Measurements from ENCODE around the gene AUTS2.
A peak's percentile ranks its signal among the peaks of the same experiment; 100 is the strongest.

Gene AUTS2

DNA sequence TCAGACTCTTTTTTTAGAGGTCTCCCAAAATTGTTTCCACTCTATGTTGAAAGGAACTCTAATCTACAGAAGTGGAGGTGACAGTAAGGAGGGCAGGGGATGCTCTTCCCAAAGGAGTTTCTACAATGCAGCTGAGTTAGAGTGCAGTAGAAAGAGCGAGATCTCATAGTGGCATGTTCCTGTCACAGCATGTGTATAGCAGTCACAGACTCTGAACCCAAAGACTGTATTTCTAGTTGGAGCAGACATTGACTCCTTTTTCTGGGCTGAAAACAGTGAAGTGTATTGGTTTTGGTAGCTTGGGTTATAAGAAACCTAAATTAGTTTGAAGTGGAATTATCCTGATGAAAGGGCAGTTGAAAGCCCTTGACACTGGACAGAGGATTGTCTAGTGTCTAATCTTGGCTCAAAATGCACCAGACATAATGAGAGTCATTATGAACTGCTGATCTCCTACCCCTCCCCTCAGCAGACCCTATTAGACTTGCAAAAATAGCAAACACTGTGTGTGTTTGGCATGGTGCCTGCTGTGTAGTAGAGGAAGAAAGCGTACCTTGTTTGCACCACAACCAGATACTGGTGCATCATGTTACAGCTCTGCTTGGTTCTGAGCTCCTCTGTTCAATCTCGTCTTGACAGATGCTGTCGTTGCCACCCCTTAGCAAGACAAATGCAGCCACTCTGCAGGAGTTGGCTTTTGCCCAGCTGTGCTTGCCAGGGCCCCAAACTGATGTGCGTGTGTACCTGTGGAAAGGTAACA is 336.0 kb downstream of the AUTS2 start (continued):
- TF ChIP-seq HOXD13 (CRISPR knock-in tag; IDR thresholded peaks at IDR 0.05; ENCODE audit: borderline replicate concordance) (no peak), ZNF10 (tag by site-specific recombination; IDR thresholded peaks at IDR 0.05) (0 out of 2 replicates have a peak, but pooled peaks have one; percentile 42), YY2 (tag by site-specific recombination; IDR thresholded peaks at IDR 0.05) (no peak), ZNF830 (tag by site-specific recombination; IDR thresholded peaks at IDR 0.05; ENCODE audit: low read depth) (no peak), ZNF266 (tag by site-specific recombination; IDR thresholded peaks at IDR 0.05; ENCODE audit: low read depth) (no peak), ZEB2 (tag by site-specific recombination; IDR thresholded peaks at IDR 0.05) (peak; percentile 61), GLIS1 (tag by site-specific recombination; IDR thresholded peaks at IDR 0.05) (peak; percentile 53; the same call in 1 of the 2 replicates), ZNF404 (tag by site-specific recombination; IDR thresholded peaks at IDR 0.05) (no peak), ZNF324 (tag by site-specific recombination; IDR thresholded peaks at IDR 0.05) (0 out of 2 replicates have a peak, but pooled peaks have one; percentile 36), ZNF341 (tag by site-specific recombination; IDR thresholded peaks at IDR 0.05; ENCODE audit: low read depth) (peak; percentile 64), ZNF747 (tag by site-specific recombination; IDR thresholded peaks at IDR 0.05) (no peak), ZNF664 (tag by site-specific recombination; IDR thresholded peaks at IDR 0.05) (peak; percentile 29; the same call in 1 of the 2 replicates), HOXA7 (CRISPR knock-in tag; IDR thresholded peaks at IDR 0.05; ENCODE audit: borderline replicate concordance) (no peak), SP7 (tag by site-specific recombination; IDR thresholded peaks at IDR 0.05) (no peak), ZNF366 (tag by site-specific recombination; conservative IDR thresholded peaks at IDR 0.05) (peak; percentile 71), ZNF510 (tag by site-specific recombination; IDR thresholded peaks at IDR 0.05; ENCODE audit: insufficient replicate concordance) (no peak), ZBTB20 (tag by site-specific recombination; IDR thresholded peaks at IDR 0.05) (no peak)
- TF ChIP-seq, protein P1, sequence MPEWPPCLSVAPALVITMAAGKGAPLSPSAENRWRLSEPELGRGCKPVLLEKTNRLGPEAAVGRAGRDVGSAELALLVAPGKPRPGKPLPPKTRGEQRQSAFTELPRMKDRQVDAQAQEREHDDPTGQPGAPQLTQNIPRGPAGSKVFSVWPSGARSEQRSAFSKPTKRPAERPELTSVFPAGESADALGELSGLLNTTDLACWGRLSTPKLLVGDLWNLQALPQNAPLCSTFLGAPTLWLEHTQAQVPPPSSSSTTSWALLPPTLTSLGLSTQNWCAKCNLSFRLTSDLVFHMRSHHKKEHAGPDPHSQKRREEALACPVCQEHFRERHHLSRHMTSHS (tag by site-specific recombination; IDR thresholded peaks at IDR 0.05): 0 out of 2 replicates have a peak, but pooled peaks have one; percentile 38
- TF ChIP-seq, protein P2, sequence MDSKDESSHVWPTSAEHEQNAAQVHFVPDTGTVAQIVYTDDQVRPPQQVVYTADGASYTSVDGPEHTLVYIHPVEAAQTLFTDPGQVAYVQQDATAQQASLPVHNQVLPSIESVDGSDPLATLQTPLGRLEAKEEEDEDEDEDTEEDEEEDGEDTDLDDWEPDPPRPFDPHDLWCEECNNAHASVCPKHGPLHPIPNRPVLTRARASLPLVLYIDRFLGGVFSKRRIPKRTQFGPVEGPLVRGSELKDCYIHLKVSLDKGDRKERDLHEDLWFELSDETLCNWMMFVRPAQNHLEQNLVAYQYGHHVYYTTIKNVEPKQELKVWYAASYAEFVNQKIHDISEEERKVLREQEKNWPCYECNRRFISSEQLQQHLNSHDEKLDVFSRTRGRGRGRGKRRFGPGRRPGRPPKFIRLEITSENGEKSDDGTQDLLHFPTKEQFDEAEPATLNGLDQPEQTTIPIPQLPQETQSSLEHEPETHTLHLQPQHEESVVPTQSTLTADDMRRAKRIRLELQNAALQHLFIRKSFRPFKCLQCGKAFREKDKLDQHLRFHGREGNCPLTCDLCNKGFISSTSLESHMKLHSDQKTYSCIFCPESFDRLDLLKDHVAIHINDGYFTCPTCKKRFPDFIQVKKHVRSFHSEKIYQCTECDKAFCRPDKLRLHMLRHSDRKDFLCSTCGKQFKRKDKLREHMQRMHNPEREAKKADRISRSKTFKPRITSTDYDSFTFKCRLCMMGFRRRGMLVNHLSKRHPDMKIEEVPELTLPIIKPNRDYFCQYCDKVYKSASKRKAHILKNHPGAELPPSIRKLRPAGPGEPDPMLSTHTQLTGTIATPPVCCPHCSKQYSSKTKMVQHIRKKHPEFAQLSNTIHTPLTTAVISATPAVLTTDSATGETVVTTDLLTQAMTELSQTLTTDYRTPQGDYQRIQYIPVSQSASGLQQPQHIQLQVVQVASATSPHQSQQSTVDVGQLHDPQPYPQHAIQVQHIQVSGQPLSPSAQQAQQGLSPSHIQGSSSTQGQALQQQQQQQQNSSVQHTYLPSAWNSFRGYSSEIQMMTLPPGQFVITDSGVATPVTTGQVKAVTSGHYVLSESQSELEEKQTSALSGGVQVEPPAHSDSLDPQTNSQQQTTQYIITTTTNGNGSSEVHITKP (tag by site-specific recombination; IDR thresholded peaks at IDR 0.05): peak; percentile 46; the same call in 1 of the 2 replicates
- TF ChIP-seq, protein P3, sequence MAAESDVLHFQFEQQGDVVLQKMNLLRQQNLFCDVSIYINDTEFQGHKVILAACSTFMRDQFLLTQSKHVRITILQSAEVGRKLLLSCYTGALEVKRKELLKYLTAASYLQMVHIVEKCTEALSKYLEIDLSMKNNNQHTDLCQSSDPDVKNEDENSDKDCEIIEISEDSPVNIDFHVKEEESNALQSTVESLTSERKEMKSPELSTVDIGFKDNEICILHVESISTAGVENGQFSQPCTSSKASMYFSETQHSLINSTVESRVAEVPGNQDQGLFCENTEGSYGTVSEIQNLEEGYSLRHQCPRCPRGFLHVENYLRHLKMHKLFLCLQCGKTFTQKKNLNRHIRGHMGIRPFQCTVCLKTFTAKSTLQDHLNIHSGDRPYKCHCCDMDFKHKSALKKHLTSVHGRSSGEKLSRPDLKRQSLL (tag by site-specific recombination; IDR thresholded peaks at IDR 0.05): no peak
- TF ChIP-seq, protein P4, sequence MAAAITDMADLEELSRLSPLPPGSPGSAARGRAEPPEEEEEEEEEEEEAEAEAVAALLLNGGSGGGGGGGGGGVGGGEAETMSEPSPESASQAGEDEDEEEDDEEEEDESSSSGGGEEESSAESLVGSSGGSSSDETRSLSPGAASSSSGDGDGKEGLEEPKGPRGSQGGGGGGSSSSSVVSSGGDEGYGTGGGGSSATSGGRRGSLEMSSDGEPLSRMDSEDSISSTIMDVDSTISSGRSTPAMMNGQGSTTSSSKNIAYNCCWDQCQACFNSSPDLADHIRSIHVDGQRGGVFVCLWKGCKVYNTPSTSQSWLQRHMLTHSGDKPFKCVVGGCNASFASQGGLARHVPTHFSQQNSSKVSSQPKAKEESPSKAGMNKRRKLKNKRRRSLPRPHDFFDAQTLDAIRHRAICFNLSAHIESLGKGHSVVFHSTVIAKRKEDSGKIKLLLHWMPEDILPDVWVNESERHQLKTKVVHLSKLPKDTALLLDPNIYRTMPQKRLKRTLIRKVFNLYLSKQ (tag by site-specific recombination; IDR thresholded peaks at IDR 0.05; ENCODE audit: borderline replicate concordance): no peak
- TF ChIP-seq, protein P5, sequence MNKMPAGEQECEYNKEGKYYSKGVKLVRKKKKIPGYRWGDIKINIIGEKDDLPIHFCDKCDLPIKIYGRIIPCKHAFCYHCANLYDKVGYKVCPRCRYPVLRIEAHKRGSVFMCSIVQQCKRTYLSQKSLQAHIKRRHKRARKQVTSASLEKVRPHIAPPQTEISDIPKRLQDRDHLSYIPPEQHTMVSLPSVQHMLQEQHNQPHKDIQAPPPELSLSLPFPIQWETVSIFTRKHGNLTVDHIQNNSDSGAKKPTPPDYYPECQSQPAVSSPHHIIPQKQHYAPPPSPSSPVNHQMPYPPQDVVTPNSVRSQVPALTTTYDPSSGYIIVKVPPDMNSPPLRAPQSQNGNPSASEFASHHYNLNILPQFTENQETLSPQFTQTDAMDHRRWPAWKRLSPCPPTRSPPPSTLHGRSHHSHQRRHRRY (tag by site-specific recombination; IDR thresholded peaks at IDR 0.05): no peak
- TF ChIP-seq, protein P6, sequence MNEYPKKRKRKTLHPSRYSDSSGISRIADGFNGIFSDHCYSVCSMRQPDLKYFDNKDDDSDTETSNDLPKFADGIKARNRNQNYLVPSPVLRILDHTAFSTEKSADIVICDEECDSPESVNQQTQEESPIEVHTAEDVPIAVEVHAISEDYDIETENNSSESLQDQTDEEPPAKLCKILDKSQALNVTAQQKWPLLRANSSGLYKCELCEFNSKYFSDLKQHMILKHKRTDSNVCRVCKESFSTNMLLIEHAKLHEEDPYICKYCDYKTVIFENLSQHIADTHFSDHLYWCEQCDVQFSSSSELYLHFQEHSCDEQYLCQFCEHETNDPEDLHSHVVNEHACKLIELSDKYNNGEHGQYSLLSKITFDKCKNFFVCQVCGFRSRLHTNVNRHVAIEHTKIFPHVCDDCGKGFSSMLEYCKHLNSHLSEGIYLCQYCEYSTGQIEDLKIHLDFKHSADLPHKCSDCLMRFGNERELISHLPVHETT (tag by site-specific recombination; IDR thresholded peaks at IDR 0.05): 0 out of 2 replicates have a peak, but pooled peaks have one; percentile 16
- TF ChIP-seq, protein P7, sequence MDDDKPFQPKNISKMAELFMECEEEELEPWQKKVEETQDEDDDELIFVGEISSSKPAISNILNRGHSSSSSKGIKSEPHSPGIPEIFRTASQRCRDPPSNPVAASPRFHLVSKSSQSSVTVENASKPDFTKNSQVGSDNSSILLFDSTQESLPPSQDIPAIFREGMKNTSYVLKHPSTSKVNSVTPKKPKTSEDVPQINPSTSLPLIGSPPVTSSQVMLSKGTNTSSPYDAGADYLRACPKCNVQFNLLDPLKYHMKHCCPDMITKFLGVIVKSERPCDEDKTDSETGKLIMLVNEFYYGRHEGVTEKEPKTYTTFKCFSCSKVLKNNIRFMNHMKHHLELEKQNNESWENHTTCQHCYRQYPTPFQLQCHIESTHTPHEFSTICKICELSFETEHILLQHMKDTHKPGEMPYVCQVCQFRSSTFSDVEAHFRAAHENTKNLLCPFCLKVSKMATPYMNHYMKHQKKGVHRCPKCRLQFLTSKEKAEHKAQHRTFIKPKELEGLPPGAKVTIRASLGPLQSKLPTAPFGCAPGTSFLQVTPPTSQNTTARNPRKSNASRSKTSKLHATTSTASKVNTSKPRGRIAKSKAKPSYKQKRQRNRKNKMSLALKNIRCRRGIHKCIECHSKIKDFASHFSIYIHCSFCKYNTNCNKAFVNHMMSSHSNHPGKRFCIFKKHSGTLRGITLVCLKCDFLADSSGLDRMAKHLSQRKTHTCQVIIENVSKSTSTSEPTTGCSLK (tag by site-specific recombination; IDR thresholded peaks at IDR 0.05): no peak
- TF ChIP-seq, protein P8, sequence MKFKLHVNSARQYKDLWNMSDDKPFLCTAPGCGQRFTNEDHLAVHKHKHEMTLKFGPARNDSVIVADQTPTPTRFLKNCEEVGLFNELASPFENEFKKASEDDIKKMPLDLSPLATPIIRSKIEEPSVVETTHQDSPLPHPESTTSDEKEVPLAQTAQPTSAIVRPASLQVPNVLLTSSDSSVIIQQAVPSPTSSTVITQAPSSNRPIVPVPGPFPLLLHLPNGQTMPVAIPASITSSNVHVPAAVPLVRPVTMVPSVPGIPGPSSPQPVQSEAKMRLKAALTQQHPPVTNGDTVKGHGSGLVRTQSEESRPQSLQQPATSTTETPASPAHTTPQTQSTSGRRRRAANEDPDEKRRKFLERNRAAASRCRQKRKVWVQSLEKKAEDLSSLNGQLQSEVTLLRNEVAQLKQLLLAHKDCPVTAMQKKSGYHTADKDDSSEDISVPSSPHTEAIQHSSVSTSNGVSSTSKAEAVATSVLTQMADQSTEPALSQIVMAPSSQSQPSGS (tag by site-specific recombination; IDR thresholded peaks at IDR 0.05; ENCODE audit: low read depth): peak; percentile 42; the same call in 1 of the 2 replicates
